ENCODE measurements around the gene ATP8B4.

- TF ChIP-seq POLR2A (IDR thresholded peaks at IDR 0.05) (no peak), CTCF (IDR thresholded peaks at IDR 0.05) (no peak)
Measured at GRCh38 chr15:50075319-50075718, 43.7 kb downstream of the ATP8B4 start.

All from right lobe of liver (tissue), 4 donors.